ENCODE results near the gene SLC2A4.
A peak's percentile ranks its signal among the peaks of the same experiment; 100 is the strongest.

SLC2A4 gene

DNA sequence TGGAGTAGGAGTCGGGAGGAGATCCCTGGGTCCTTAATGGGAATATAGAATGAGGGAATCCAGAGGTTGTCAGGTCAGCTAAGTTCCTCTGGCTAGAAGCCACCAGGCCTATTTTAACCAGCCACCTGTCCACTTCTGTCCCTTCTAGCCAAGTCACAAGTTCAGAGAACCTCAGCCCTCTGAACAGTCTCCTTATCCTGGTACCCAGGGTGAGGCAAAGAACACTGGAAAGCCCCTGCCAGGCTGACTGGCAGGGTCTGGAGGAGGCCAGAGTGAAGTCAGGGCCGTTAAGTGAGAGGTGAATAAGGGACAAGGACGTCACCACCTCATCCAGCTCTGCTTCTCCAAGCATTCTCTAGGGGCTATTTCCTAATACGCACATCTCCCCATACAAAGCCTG, 32.7 kb upstream of the SLC2A4 start:
- no peak for DNase-seq (ENCODE audit: low spot score)

DNA sequence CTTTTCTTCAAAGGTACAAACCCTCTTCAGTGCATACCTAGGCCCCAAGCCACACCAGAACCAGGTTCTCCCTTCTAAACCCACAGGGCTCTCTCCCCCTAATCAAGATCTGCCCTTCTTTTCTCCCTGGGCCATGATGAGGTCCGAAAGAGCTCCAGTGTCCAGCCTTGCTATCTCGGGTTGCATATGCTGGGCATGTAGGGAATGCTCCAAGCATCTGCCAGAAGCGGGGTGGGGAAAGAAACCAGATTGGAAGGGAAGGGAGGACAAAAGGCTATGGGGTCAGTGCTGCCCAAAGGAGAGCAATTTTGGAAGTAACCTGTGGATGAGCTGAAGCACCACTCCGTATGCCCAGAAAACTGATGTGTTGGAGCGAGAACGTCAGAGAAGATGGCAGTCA, 32.3 kb upstream of the SLC2A4 start:
- no peak for DNase-seq (ENCODE audit: low spot score)

DNA sequence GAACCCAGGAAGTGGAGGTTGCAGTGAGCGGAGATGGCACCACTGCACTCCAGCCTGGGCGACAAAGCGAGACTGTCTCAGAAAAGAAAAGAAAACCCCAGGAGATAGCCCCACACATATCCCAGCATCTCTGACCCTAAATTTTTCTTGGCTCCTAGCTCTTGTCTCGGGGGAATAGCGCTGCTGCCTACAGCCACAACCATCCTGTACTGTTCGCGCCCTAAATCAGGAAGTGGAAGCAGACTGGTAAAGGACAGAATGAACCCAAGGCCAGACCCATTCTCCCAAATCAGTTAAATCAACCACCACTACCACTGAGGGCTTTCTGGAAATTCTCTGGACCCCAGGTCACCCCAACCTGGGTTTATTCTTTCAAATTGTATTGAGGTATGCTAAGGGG, 31.7 kb upstream of the SLC2A4 start:
- no peak for DNase-seq (ENCODE audit: low spot score)

- no peak for DNase-seq (ENCODE audit: low spot score)
These were observed 30.6 kb upstream of the SLC2A4 start for GRCh38 chr17:7250695-7251627.

- DNase-seq (ENCODE audit: low spot score): peak; percentile 100
These were observed 29.8 kb upstream of the SLC2A4 start, which contains the start of gene CTDNEP1 for GRCh38 chr17:7251661-7252175. Gene CTDNEP1, minus strand, starts transcription at chr17:7251734. Its CDS starts 438 bp downstream, at chr17:7251296.

GRCh38 chr17:7252176-7253043, 29.1 kb upstream of the SLC2A4 start, which contains the start of gene ELP5:
Gene ELP5, plus strand, starts transcription at chr17:7252215. Its CDS starts 336 bp downstream, at chr17:7252551.
- DNase-seq (ENCODE audit: low spot score): peak; percentile 94

DNA sequence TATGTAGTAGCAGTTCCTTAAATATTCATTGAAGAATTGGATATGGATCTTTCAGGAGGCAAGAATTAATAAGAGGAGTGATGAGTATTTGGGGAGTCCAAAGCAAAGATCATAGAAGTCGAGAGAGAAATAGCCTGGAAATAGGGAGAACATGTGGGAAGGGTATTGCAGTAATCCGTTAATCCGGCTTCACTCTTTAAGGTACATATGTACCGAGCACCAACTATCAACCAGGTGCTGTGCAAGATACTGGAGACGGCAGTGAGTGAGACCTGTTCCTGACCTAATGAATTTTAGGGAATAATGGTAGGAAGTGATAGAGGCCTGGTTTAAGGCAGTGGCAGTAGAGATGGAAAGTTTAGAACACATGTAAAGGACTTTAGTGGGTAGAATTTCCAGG, 28.4 kb upstream of the SLC2A4 start:
- DNase-seq (ENCODE audit: low spot score): no peak

DNA sequence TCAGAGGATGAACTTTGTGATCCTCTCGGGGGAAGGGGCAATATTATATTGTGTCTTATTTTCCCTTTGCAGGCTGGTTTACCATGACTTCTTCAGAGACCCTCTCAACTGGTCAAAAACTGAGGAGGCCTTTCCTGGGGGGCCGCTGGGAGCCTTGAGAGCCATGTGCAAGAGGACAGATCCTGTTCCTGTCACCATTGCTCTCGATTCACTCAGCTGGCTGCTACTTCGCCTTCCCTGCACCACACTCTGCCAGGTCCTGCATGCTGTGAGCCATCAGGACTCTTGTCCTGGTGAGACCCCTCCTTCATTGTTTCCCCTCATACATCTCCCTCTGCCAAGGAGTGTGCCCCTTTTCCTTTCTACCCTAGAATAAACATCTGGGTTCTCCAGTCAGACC, 27.0 kb upstream of the SLC2A4 start:
- DNase-seq (ENCODE audit: low spot score): no peak

DNA sequence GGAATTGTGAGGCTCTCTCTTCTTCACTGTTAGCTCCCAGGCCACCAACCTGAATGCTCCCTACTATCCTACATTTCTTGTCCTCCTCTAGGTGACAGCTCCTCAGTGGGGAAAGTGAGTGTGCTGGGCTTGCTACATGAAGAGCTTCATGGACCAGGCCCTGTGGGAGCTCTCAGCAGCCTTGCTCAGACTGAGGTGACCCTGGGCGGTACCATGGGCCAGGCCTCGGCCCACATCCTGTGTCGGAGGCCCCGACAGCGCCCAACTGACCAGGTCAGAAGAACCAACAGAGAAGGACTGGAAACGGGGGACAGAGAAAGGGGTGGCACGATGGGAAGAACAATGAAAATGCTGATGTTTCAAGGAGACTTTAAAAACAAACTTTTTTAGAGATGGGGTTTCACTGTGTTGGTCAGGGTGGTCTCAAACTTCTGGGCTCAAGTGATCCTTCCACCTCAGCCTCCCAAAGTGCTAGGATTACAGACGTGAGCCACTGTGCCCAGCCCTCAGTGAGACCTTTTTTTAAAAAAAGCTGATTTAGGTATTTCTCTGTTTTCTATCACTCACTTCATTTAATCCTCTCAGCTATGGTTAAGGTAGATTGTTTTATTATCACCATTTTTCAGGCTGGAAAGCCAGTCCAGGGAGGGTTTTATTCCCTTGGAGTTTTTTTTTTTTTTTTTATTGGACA, 24.6 kb upstream of the SLC2A4 start:
- no peak for DNase-seq (ENCODE audit: low spot score)

GRCh38 chr17:7258731-7259554, 22.6 kb upstream of the SLC2A4 start:
- no peak for DNase-seq (ENCODE audit: low spot score)

- DNase-seq (ENCODE audit: low spot score): no peak
These were observed 22.0 kb upstream of the SLC2A4 start for GRCh38 chr17:7259555-7259889.

GRCh38 chr17:7260151-7260550, 21.4 kb upstream of the SLC2A4 start:
- no peak for DNase-seq (ENCODE audit: low spot score)

- DNase-seq (ENCODE audit: low spot score): no peak
These were observed 20.7 kb upstream of the SLC2A4 start for GRCh38 chr17:7260651-7261378.

GRCh38 chr17:7261379-7262191, 19.9 kb upstream of the SLC2A4 start:
- DNase-seq (ENCODE audit: low spot score): no peak

DNA sequence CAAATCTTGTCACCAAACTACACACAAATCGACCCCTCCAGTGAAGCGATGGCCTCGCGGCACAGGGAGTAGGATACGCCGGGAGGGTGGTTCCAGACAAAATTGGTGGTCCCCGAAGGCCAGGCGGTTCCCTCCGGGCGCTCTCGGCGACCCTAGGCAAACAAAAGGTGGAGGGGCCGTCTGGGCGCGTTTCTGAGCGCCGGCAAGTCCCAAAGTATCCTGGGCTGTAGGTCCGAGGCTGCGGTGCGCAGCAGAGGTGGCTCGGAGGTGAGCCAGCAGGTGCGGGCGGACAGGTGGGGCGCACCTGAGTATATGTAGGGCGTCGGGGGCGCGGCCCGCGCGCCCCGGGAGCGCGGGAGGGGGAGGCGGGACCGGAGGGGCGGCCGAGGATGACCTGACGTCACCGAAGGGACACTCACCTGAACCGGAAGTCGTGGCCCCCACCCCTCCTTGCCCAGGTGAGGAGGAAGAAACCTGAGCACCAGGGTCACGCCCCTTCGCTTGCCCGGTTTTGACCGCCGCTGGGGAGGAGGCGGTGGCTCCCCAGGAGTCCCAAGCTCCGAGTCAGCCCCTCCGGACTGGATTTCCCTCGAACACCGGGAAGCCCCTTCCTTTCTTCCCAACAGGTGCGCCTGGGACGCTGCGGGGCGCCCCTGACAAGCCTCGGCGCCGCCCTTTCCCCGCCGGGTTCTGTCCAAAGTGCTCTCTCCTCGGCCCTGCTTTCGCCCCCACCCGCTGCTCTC, 19.2 kb upstream of the SLC2A4 start, which contains the start of gene CLDN7:
Gene CLDN7, minus strand, starts transcription at position 287 of the 743 bp plus-strand sequence. CDS start 435 bp downstream, outside the sequence.
- no peak for DNase-seq (ENCODE audit: low spot score)

GRCh38 chr17:7262935-7263800, 18.4 kb upstream of the SLC2A4 start:
- no peak for DNase-seq (ENCODE audit: low spot score)

- no peak for DNase-seq (ENCODE audit: low spot score)
These were observed 17.8 kb upstream of the SLC2A4 start for GRCh38 chr17:7263801-7264078.

DNA sequence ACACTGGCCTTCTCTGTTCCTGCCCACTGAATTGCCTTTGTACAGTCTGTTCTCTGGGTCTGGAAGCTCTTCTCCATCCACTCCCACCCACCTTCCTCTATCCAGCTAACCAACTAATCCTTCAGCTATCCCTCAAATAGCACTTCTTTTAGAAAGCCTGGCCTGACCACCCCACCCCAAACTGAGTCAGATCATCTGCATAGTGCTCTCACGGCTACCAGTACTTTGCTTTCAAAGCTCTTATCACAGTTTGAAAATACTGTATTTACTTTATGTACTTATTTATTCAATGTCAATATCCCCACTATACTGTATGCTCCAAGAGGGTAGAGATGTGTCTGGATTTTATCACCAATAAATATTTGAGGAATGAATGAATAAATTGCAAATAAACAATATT, 14.7 kb upstream of the SLC2A4 start:
- no peak for DNase-seq (ENCODE audit: low spot score)
